T-cell (primary cell): ENCODE results near the gene TARS2. TPM values are rescaled to one million over a fixed set of nuclear protein-coding genes. Genes with fewer than 3 reads are reported as not detected.
A peak's percentile ranks its signal among the peaks of the same experiment; 100 is the strongest.

Experiments used
- ATAC-seq, 4 experiments: fragments of 200-7000 bp in 3 of 4; fragments of 150-1000 bp in 1 of 4; cut with Tn5 transposase; replicated peaks in 1 of 4; 1 replicate in 3 of 4; 2 replicates in 1 of 4; pipeline ENCODE4 v1.10.0; 2021; ENCODE audit warnings: moderate library complexity in 3 of 4, mild to moderate bottlenecking in 2 of 4, moderate number of reproducible peaks in 1 of 4
- CTCF ChIA-PET, 2 donors: fragments of 300-600 bp; sonication (Branson Sonifier 250); formaldehyde crosslinking; loops; one replicate each; lab custom pipeline; 2022; ENCODE audit warnings: antibody characterized with exemption in 2 of 2; lab: Charles Lee
- POLR2A ChIA-PET, 2 donors: fragments of 300-600 bp; sonication (Branson Sonifier 250); formaldehyde crosslinking; loops; one replicate each; lab custom pipeline; 2022; ENCODE audit warnings: antibody characterized with exemption in 2 of 2; lab: Charles Lee
- DNase-seq, 35 experiments: peaks; one replicate each; pipeline versions ENCODE4 v3.0.0 to v3.0.0-alpha.2; 2013 to 2023
- H3K27ac ChIP-seq: one replicate; pipeline ENCODE4 v1.5.1; 2013; ENCODE audit warnings: low read length
- H3K27me3 ChIP-seq, 2 experiments: replicated peaks in 1 of 2; 1 replicate in 1 of 2; 2 replicates in 1 of 2; pipeline versions ENCODE4 v1.6.1 to v1.7.0; 2013; ENCODE audit warnings: low read length in 1 of 2, mixed read lengths in 1 of 2; ENCODE audit not compliant: control insufficient read depth in 2 of 2, insufficient read depth in 2 of 2; ENCODE audit errors: extremely low read depth in 1 of 2
- H3K36me3 ChIP-seq, 2 donors: 1 replicate in 1 of 2; 2 replicates in 1 of 2; pipeline versions ENCODE4 v1.6.1 to v1.7.0; 2013; ENCODE audit warnings: low read length in 1 of 2; ENCODE audit not compliant: control insufficient read depth in 2 of 2, insufficient read depth in 1 of 2; ENCODE audit errors: extremely low read depth in 1 of 2
- H3K4me1 ChIP-seq, 2 experiments: 1 replicate in 1 of 2; 2 replicates in 1 of 2; pipeline versions ENCODE4 v1.6.1 to v1.7.0; 2013; ENCODE audit warnings: low read length in 2 of 2, mixed read lengths in 1 of 2; ENCODE audit not compliant: insufficient read depth in 2 of 2, control insufficient read depth in 1 of 2; ENCODE audit errors: extremely low read depth in 1 of 2
- H3K4me3 ChIP-seq, 2 donors: 1 replicate in 1 of 2; 2 replicates in 1 of 2; pipeline versions ENCODE4 v1.5.1 to v1.7.0; 2013; ENCODE audit warnings: mild to moderate bottlenecking in 2 of 2, low read length in 1 of 2, moderate library complexity in 1 of 2; ENCODE audit not compliant: control insufficient read depth in 1 of 2; ENCODE audit errors: extremely low read depth in 1 of 2
- H3K9me3 ChIP-seq: 2 replicates; pipeline ENCODE4 v1.7.0; 2013
- H3K27ac Mint-ChIP-seq, 2 donors: one replicate each; pipeline ENCODE4 v1.8.0; 2020 to 2021; ENCODE audit warnings: mild to moderate bottlenecking in 2 of 2, mixed read lengths in 2 of 2
- H3K27me3 Mint-ChIP-seq, 2 donors: one replicate each; pipeline ENCODE4 v1.8.0; 2021 to 2022; ENCODE audit warnings: mixed read lengths in 2 of 2
- H3K36me3 Mint-ChIP-seq: one replicate; pipeline ENCODE4 v1.8.0; 2021; ENCODE audit warnings: mixed read lengths
- H3K4me1 Mint-ChIP-seq, 3 donors: one replicate each; pipeline ENCODE4 v1.8.0; 2020 to 2022; ENCODE audit warnings: mixed read lengths in 3 of 3, mild to moderate bottlenecking in 1 of 3
- H3K4me3 Mint-ChIP-seq, 3 donors: one replicate each; pipeline ENCODE4 v1.8.0; 2020 to 2022; ENCODE audit warnings: mild to moderate bottlenecking in 3 of 3, mixed read lengths in 3 of 3, moderate library complexity in 3 of 3
- H3K9me3 Mint-ChIP-seq, 3 donors: one replicate each; pipeline ENCODE4 v1.8.0; 2020 to 2022; ENCODE audit warnings: mixed read lengths in 3 of 3
- WGBS: methylation state at CpG from one replicate; pipeline ENCODE4 v1.1.5; 2013; ENCODE audit warnings: missing lambda C conversion rate; ENCODE audit not compliant: insufficient coverage; 5-methylcytosine and 5-hydroxymethylcytosine counted together
- total RNA-seq, 35 experiments: library from RNA in 6 of 35; stranded (reverse) in 6 of 35; fragments of 120-200 nt in 1 of 35; gene quantifications; one replicate each; pipeline versions ENCODE4 v1.2.1 to v1.2.4 and lab custom pipeline; 2013 to 2026

Gene TARS2
- total RNA-seq, 5 donors from 2014 or later (not counting 1 experiment from before 2014, with no cell fraction given): 24.1 to 35.9 (median 30.2) TPM

- no peak overlapping the region for H3K27ac ChIP-seq
- H3K9me3 ChIP-seq: no peaks in the 10 kb centered on the region
- H3K4me3 ChIP-seq: no peak overlapping the region
- H3K4me1 ChIP-seq: peaks cover 0 to under 1% of the 10 kb centered on the region in 2 experiments
- Mint-ChIP-seq H3K36me3 (peaks cover 42% of the 10 kb centered on the region), H3K4me1 (peaks cover 9 to 12% (median 10%) of the 10 kb centered on the region in 3 donors), H3K9me3 (no peaks in the 10 kb centered on the region), H3K4me3 (no peak overlapping the region), H3K27ac (no peak overlapping the region), H3K27me3 (no peaks in the 10 kb centered on the region)
- WGBS: 100% methylated on average over 1 of the region's 8 CpGs
- ChIA-PET POLR2A (interaction anchor here in 1 of 2 donors (1.1 kb wide), 1 partner anchor 208 kb away, joined by 7 read pairs; no protein-coding TSS in a partner anchor), CTCF (no interaction called here)
- ATAC-seq: no peak
- no peak for DNase-seq
- peaks cover 13 to 65% of the 10 kb centered on the region in 2 donors for H3K36me3 ChIP-seq
- no peaks in the 10 kb centered on the region for H3K27me3 ChIP-seq
Observed at GRCh38 chr1:150493175-150493574, 6.0 kb downstream of the TARS2 start.

- Mint-ChIP-seq H3K36me3 (peaks cover 41% of the 10 kb centered on the region), H3K27ac (no peak overlapping the region), H3K4me3 (no peak overlapping the region), H3K4me1 (no peaks in the 10 kb centered on the region), H3K9me3 (no peaks in the 10 kb centered on the region), H3K27me3 (no peaks in the 10 kb centered on the region)
- POLR2A ChIA-PET: interaction anchor here (0.5 to 0.7 kb wide), 3 partner anchors 9 to 241 kb away, joined by 3 to 8 read pairs (median 4); no protein-coding TSS in a partner anchor
- Histone ChIP-seq H3K27ac (no peak overlapping the region), H3K27me3 (no peaks in the 10 kb centered on the region), H3K36me3 (peaks cover 18 to 56% of the 10 kb centered on the region in 2 donors), H3K9me3 (no peaks in the 10 kb centered on the region), H3K4me3 (no peak overlapping the region), H3K4me1 (no peaks in the 10 kb centered on the region)
- WGBS: 98% methylated on average over 6 of the region's 10 CpGs
- DNase-seq (no peak), ATAC-seq (no peak)
- CTCF ChIA-PET: no interaction called here
Observed at GRCh38 chr1:150498342-150498741, 11.1 kb downstream of the TARS2 start.

- H3K27me3 Mint-ChIP-seq: no peaks in the 10 kb centered on the region
- ATAC-seq: no peak
- Histone ChIP-seq H3K27ac (no peak overlapping the region), H3K36me3 (peaks cover 23 to 45% of the 10 kb centered on the region in 2 donors), H3K9me3 (no peaks in the 10 kb centered on the region), H3K27me3 (no peaks in the 10 kb centered on the region), H3K4me1 (no peaks in the 10 kb centered on the region), H3K4me3 (no peak overlapping the region)
- POLR2A ChIA-PET: no interaction called here
- peaks cover 48% of the 10 kb centered on the region for H3K36me3 Mint-ChIP-seq
- CTCF ChIA-PET: no interaction called here
- H3K9me3 Mint-ChIP-seq: no peaks in the 10 kb centered on the region
- H3K4me1 Mint-ChIP-seq: peaks cover 0 to 5% (median 0%) of the 10 kb centered on the region in 3 donors
- H3K27ac Mint-ChIP-seq: peak overlapping the region in 1 of 2 donors; percentile 6
- H3K4me3 Mint-ChIP-seq: no peak overlapping the region
- DNase-seq: no peak
- WGBS: 97% methylated on average over 5 of the region's 6 CpGs
Observed at GRCh38 chr1:150505431-150505830, 18.2 kb downstream of the TARS2 start.

GRCh38 chr1:150507912-150508864 is 21.0 kb downstream of the TARS2 start, which contains the start of gene ECM1:
Gene ECM1, plus strand, starts transcription at chr1:150508109. Its CDS starts 101 bp downstream, at chr1:150508210.
- Mint-ChIP-seq H3K9me3 (no peaks in the 10 kb centered on the region), H3K27ac (peak within 1 kb of the TSS; percentile 23 to 34), H3K4me1 (peaks cover 0 to 7% (median 0%) of the 10 kb centered on the region in 3 donors), H3K27me3 (no peaks in the 10 kb centered on the region), H3K4me3 (no peak within 1 kb of the TSS), H3K36me3 (peaks cover 39% of the 10 kb centered on the region)
- H3K9me3 ChIP-seq: no peaks in the 10 kb centered on the region
- DNase-seq (no peak), ATAC-seq (no peak)
- H3K36me3 ChIP-seq: peaks cover 14 to 35% of the 10 kb centered on the region in 2 donors
- CTCF ChIA-PET: no interaction called here
- H3K4me3 ChIP-seq: no peak within 1 kb of the TSS
- no peaks in the 10 kb centered on the region for H3K27me3 ChIP-seq
- POLR2A ChIA-PET: interaction anchor here in 1 of 2 donors (0.6 kb wide), 1 partner anchor 182 kb away, joined by 3 read pairs; no protein-coding TSS in a partner anchor
- H3K4me1 ChIP-seq: no peaks in the 10 kb centered on the region
- 67% methylated on average over 3 of the region's 7 CpGs for WGBS
- no peak within 1 kb of the TSS for H3K27ac ChIP-seq

GRCh38 chr1:150508982-150509381 is 21.8 kb downstream of the TARS2 start:
- ChIA-PET POLR2A (no interaction called here), CTCF (no interaction called here)
- H3K4me3 ChIP-seq: no peak overlapping the region
- H3K27ac ChIP-seq: no peak overlapping the region
- no CpG with 5 or more reads among the region's 4 CpGs for WGBS
- ATAC-seq (no peak), DNase-seq (no peak)
- no peak overlapping the region for H3K27ac Mint-ChIP-seq
- no peaks in the 10 kb centered on the region for H3K4me1 ChIP-seq
- H3K36me3 ChIP-seq: peaks cover 14 to 32% of the 10 kb centered on the region in 2 donors
- no peaks in the 10 kb centered on the region for H3K9me3 Mint-ChIP-seq
- H3K36me3 Mint-ChIP-seq: peaks cover 34% of the 10 kb centered on the region
- H3K27me3 ChIP-seq: no peaks in the 10 kb centered on the region
- peaks cover 0 to 7% (median 0%) of the 10 kb centered on the region in 3 donors for H3K4me1 Mint-ChIP-seq
- H3K27me3 Mint-ChIP-seq: no peaks in the 10 kb centered on the region
- no peak overlapping the region for H3K4me3 Mint-ChIP-seq
- H3K9me3 ChIP-seq: no peaks in the 10 kb centered on the region

GRCh38 chr1:150511551-150511950 is 24.3 kb downstream of the TARS2 start:
- H3K36me3 ChIP-seq: peaks cover 5 to 9% of the 10 kb centered on the region in 2 donors
- 93% methylated on average over 11 of the region's 12 CpGs for WGBS
- H3K4me1 Mint-ChIP-seq: peaks cover 8 to 21% (median 19%) of the 10 kb centered on the region in 3 donors
- H3K27ac ChIP-seq: no peak overlapping the region
- ChIA-PET CTCF (no interaction called here), POLR2A (interaction anchor here in 1 of 2 donors (0.7 kb wide), 1 partner anchor 13 kb away, joined by 3 read pairs; no protein-coding TSS in a partner anchor)
- ATAC-seq: no peak
- no peaks in the 10 kb centered on the region for H3K9me3 ChIP-seq
- H3K27me3 ChIP-seq: no peaks in the 10 kb centered on the region
- no peak for DNase-seq
- no peak overlapping the region for H3K4me3 Mint-ChIP-seq
- no peak overlapping the region for H3K27ac Mint-ChIP-seq
- no peak overlapping the region for H3K4me3 ChIP-seq
- no peaks in the 10 kb centered on the region for H3K9me3 Mint-ChIP-seq
- peaks cover 0 to 11% of the 10 kb centered on the region in 2 experiments for H3K4me1 ChIP-seq
- no peaks in the 10 kb centered on the region for H3K27me3 Mint-ChIP-seq
- H3K36me3 Mint-ChIP-seq: peaks cover 10% of the 10 kb centered on the region
